Trophoblast cell (in vitro differentiated cells and primary cell): ENCODE data around the gene TENT5A.

Source experiments
- DNase-seq, 2 donors: peaks; one replicate each; pipeline ENCODE4 v3.0.0-alpha.2; 2016
- H2AFZ ChIP-seq: 2 replicates; pipeline ENCODE4 v1.6.1; 2013; ENCODE audit warnings: low read length, moderate library complexity, mild to moderate bottlenecking; ENCODE audit not compliant: insufficient read depth, poor library complexity
- H2AK5ac ChIP-seq: 2 replicates; pipeline ENCODE4 v1.6.1; 2013; ENCODE audit warnings: mild to moderate bottlenecking, low read length
- H2BK120ac ChIP-seq: 2 replicates; pipeline ENCODE4 v1.6.1; 2013; ENCODE audit warnings: low read length, mild to moderate bottlenecking, moderate library complexity; ENCODE audit not compliant: insufficient read depth, poor library complexity
- H2BK12ac ChIP-seq: 2 replicates; pipeline ENCODE4 v1.6.1; 2013; ENCODE audit warnings: mild to moderate bottlenecking, low read length, moderate library complexity
- H2BK5ac ChIP-seq: 2 replicates; pipeline ENCODE4 v1.6.1; 2013; ENCODE audit warnings: low read length, low read depth, moderate library complexity, mild to moderate bottlenecking; ENCODE audit not compliant: poor library complexity
- H3K14ac ChIP-seq: 2 replicates; pipeline ENCODE4 v1.6.1; 2013; ENCODE audit warnings: mild to moderate bottlenecking, low read length
- H3K18ac ChIP-seq: 2 replicates; pipeline ENCODE4 v1.6.1; 2013; ENCODE audit warnings: mild to moderate bottlenecking, low read length
- H3K23ac ChIP-seq: 2 replicates; pipeline ENCODE4 v1.6.1; 2013; ENCODE audit warnings: low read length
- H3K27ac ChIP-seq: 2 replicates; pipeline ENCODE4 v1.5.1; 2013; ENCODE audit warnings: low read depth, mild to moderate bottlenecking, inconsistent platforms, low read length, moderate library complexity
- H3K27me3 ChIP-seq: 2 replicates; pipeline ENCODE4 v1.6.1; 2013; ENCODE audit warnings: inconsistent platforms, mild to moderate bottlenecking, low read length, moderate library complexity; ENCODE audit not compliant: insufficient read depth
- H3K36me3 ChIP-seq, 2 experiments: 1 replicate in 1 of 2; 2 replicates in 1 of 2; pipeline ENCODE4 v1.6.1; 2013; ENCODE audit warnings: low read length in 2 of 2, mild to moderate bottlenecking in 2 of 2, moderate library complexity in 1 of 2; ENCODE audit not compliant: insufficient read depth in 2 of 2, control insufficient read depth in 1 of 2
- H3K4ac ChIP-seq: 2 replicates; pipeline ENCODE4 v1.6.1; 2013; ENCODE audit warnings: low read depth, mild to moderate bottlenecking, low read length, moderate library complexity
- H3K4me1 ChIP-seq, 2 experiments: 1 replicate in 1 of 2; 2 replicates in 1 of 2; pipeline ENCODE4 v1.6.1; 2013; ENCODE audit warnings: low read length in 2 of 2, mild to moderate bottlenecking in 2 of 2, moderate library complexity in 1 of 2; ENCODE audit not compliant: insufficient read depth in 2 of 2, control insufficient read depth in 1 of 2
- H3K4me2 ChIP-seq: 2 replicates; pipeline ENCODE4 v1.6.1; 2013; ENCODE audit warnings: inconsistent platforms, mild to moderate bottlenecking, low read length, moderate library complexity
- H3K4me3 ChIP-seq: 2 replicates; pipeline ENCODE4 v1.5.1; 2013; ENCODE audit warnings: mild to moderate bottlenecking, low read depth, low read length, inconsistent platforms
- H3K79me1 ChIP-seq: one replicate; pipeline ENCODE4 v1.6.1; 2013; ENCODE audit warnings: low read length
- H3K79me2 ChIP-seq: 2 replicates; pipeline ENCODE4 v1.6.1; 2013; ENCODE audit warnings: low read length, mild to moderate bottlenecking; ENCODE audit not compliant: control insufficient read depth, insufficient read depth, poor library complexity
- H3K9ac ChIP-seq: 2 replicates; pipeline ENCODE4 v1.6.1; 2013; ENCODE audit warnings: mild to moderate bottlenecking, low read length
- H3K9me3 ChIP-seq: 2 replicates; pipeline ENCODE4 v1.6.1; 2013; ENCODE audit warnings: low read depth, mild to moderate bottlenecking, control low read depth, inconsistent platforms, low read length; ENCODE audit not compliant: insufficient read depth
- H4K12ac ChIP-seq: 2 replicates; pipeline ENCODE4 v1.6.1; 2013; ENCODE audit warnings: low read depth, mild to moderate bottlenecking, low read length, moderate library complexity
- H4K8ac ChIP-seq: 2 replicates; pipeline ENCODE4 v1.6.1; 2013; ENCODE audit warnings: low read depth, mild to moderate bottlenecking, low read length, moderate library complexity
- H4K91ac ChIP-seq: one replicate; pipeline ENCODE4 v1.6.1; 2013; ENCODE audit warnings: low read depth, mild to moderate bottlenecking, low read length, moderate library complexity
- WGBS: extraction: QIAGEN DNeasy Blood & Tissue Kit; methylation state at CpG from one replicate; pipeline ENCODE4 v1.1.7; 2013; ENCODE audit warnings: missing lambda C conversion rate; ENCODE audit not compliant: insufficient read length, insufficient coverage; ENCODE audit errors: extremely low coverage; 5-methylcytosine and 5-hydroxymethylcytosine counted together

TENT5A gene

DNA sequence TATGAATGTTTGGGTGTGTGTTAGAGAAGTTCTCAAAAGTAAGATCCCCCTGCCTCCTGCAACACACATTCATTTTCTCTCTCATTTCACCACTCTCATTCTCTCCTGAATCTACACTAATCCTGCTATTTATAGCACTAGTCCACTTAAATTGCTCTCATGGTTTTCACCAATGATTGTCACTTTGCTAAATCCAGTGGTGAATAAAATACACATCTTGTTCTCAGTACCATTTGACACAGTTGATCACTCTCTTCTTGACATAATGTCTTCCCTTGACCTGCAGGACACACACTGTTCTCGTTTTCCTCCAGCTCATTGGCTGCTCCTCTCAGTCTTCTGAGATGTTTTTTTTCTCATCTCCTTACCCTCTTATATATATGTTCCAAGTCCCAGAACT lies 32.1 kb downstream of the TENT5A start:
- no peak overlapping the region for H4K8ac ChIP-seq
- no peak overlapping the region for H4K12ac ChIP-seq
- H3K4me2 ChIP-seq: no peak overlapping the region
- no peak overlapping the region for H3K23ac ChIP-seq
- H3K14ac ChIP-seq: no peak overlapping the region
- H3K4me3 ChIP-seq: no peak overlapping the region
- no peak overlapping the region for H3K9ac ChIP-seq
- H3K4ac ChIP-seq: no peak overlapping the region
- H3K27me3 ChIP-seq: no peaks in the 10 kb centered on the region
- no peaks in the 10 kb centered on the region for H3K79me1 ChIP-seq
- no peak overlapping the region for H2AFZ ChIP-seq
- no CpG with 5 or more reads among the region's 1 CpG for WGBS
- H3K27ac ChIP-seq: no peak overlapping the region
- H2AK5ac ChIP-seq: no peak overlapping the region
- H2BK120ac ChIP-seq: no peak overlapping the region
- no peaks in the 10 kb centered on the region for H3K9me3 ChIP-seq
- no peak overlapping the region for H4K91ac ChIP-seq
- no peaks in the 10 kb centered on the region for H3K4me1 ChIP-seq
- H3K36me3 ChIP-seq: no peaks in the 10 kb centered on the region
- no peak overlapping the region for H2BK12ac ChIP-seq
- no peaks in the 10 kb centered on the region for H3K79me2 ChIP-seq
- no peak overlapping the region for H3K18ac ChIP-seq
- no peak for DNase-seq
- no peak overlapping the region for H2BK5ac ChIP-seq

DNA sequence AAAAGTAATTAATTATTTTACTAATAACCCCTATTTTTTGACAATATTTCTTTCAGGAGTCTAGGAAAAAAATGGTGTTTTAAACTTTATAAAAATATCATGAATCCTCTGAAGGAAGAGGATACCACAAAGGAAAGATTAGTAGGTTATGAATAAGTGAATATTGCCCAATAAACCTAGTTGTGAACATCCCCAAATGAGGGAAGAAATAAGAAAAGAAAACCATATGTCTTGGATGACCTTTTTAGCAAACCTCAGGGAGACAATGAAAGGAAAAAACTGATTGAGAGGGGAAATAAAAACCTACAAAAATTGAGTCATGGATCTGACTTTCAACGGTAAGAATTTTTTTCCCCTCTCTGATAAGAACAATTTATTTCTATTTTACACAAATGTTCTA lies 34.4 kb downstream of the TENT5A start:
- H3K79me2 ChIP-seq: no peaks in the 10 kb centered on the region
- no peak overlapping the region for H3K9ac ChIP-seq
- no peaks in the 10 kb centered on the region for H3K27me3 ChIP-seq
- no peaks in the 10 kb centered on the region for H3K9me3 ChIP-seq
- WGBS: no CpG with 5 or more reads among the region's 1 CpG
- no peak overlapping the region for H2BK12ac ChIP-seq
- no peak overlapping the region for H2BK120ac ChIP-seq
- H3K23ac ChIP-seq: no peak overlapping the region
- H3K4me1 ChIP-seq: no peaks in the 10 kb centered on the region
- H4K8ac ChIP-seq: no peak overlapping the region
- no peak overlapping the region for H3K4me3 ChIP-seq
- H3K79me1 ChIP-seq: no peaks in the 10 kb centered on the region
- no peak overlapping the region for H2AFZ ChIP-seq
- H3K4ac ChIP-seq: no peak overlapping the region
- DNase-seq: no peak
- H4K91ac ChIP-seq: no peak overlapping the region
- no peak overlapping the region for H4K12ac ChIP-seq
- no peak overlapping the region for H3K4me2 ChIP-seq
- H3K14ac ChIP-seq: no peak overlapping the region
- H2AK5ac ChIP-seq: no peak overlapping the region
- no peak overlapping the region for H2BK5ac ChIP-seq
- H3K36me3 ChIP-seq: no peaks in the 10 kb centered on the region
- no peak overlapping the region for H3K18ac ChIP-seq
- no peak overlapping the region for H3K27ac ChIP-seq

GRCh38 chr6:81714684-81715083 lies 37.8 kb downstream of the TENT5A start:
- Histone ChIP-seq H4K8ac (no peak overlapping the region), H3K79me1 (no peaks in the 10 kb centered on the region), H3K9me3 (no peaks in the 10 kb centered on the region), H2BK120ac (no peak overlapping the region), H3K79me2 (no peaks in the 10 kb centered on the region), H3K27me3 (no peaks in the 10 kb centered on the region), H3K14ac (no peak overlapping the region), H2AK5ac (no peak overlapping the region), H2BK12ac (no peak overlapping the region), H2AFZ (no peak overlapping the region), H3K4ac (no peak overlapping the region), H2BK5ac (no peak overlapping the region), H3K18ac (no peak overlapping the region), H3K4me2 (no peak overlapping the region), H3K4me3 (no peak overlapping the region), H3K27ac (no peak overlapping the region), H3K23ac (no peak overlapping the region), H3K4me1 (no peaks in the 10 kb centered on the region), H3K9ac (no peak overlapping the region), H4K91ac (no peak overlapping the region), H4K12ac (no peak overlapping the region), H3K36me3 (no peaks in the 10 kb centered on the region)
- DNase-seq: no peak
- no CpG with 5 or more reads among the region's 3 CpGs for WGBS

DNA sequence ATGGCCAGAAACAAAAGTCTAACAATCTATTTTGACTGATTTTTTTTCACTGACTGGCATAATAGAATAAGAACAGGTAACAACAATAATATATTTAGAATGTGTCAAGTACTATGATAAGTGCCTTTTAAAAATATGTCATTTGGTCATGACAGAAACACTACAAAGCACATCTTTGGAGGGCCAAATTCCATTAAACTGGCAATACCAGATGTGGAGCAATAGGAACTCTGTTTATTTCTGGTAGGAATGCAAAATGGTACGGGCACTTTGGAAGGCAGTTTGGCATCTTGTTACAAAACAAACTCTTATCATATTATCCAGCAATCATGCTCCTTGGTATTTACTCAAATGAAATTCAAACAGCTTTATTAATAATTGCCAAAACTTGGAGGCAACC lies 39.3 kb downstream of the TENT5A start:
- Histone ChIP-seq H4K8ac (no peak overlapping the region), H3K18ac (no peak overlapping the region), H2AK5ac (no peak overlapping the region), H2BK5ac (no peak overlapping the region), H4K12ac (no peak overlapping the region), H3K4me2 (no peak overlapping the region), H3K9me3 (no peaks in the 10 kb centered on the region), H3K27me3 (no peaks in the 10 kb centered on the region), H3K36me3 (no peaks in the 10 kb centered on the region), H3K14ac (no peak overlapping the region), H2AFZ (no peak overlapping the region), H3K23ac (no peak overlapping the region), H4K91ac (no peak overlapping the region), H3K27ac (no peak overlapping the region), H2BK12ac (no peak overlapping the region), H3K4me3 (no peak overlapping the region), H3K79me1 (no peaks in the 10 kb centered on the region), H3K4me1 (peaks cover 0 to 3% of the 10 kb centered on the region in 2 experiments), H3K9ac (no peak overlapping the region), H3K79me2 (no peaks in the 10 kb centered on the region), H2BK120ac (no peak overlapping the region), H3K4ac (no peak overlapping the region)
- WGBS: no CpG with 5 or more reads among the region's 1 CpG
- peak; percentile 46 to 91 for DNase-seq
